Measurements from ENCODE around the gene SLC51A.

Gene SLC51A

GRCh38 chr3:196214783-196215441 lies 1.4 kb upstream of the SLC51A start:
- TF ChIP-seq, protein P1, sequence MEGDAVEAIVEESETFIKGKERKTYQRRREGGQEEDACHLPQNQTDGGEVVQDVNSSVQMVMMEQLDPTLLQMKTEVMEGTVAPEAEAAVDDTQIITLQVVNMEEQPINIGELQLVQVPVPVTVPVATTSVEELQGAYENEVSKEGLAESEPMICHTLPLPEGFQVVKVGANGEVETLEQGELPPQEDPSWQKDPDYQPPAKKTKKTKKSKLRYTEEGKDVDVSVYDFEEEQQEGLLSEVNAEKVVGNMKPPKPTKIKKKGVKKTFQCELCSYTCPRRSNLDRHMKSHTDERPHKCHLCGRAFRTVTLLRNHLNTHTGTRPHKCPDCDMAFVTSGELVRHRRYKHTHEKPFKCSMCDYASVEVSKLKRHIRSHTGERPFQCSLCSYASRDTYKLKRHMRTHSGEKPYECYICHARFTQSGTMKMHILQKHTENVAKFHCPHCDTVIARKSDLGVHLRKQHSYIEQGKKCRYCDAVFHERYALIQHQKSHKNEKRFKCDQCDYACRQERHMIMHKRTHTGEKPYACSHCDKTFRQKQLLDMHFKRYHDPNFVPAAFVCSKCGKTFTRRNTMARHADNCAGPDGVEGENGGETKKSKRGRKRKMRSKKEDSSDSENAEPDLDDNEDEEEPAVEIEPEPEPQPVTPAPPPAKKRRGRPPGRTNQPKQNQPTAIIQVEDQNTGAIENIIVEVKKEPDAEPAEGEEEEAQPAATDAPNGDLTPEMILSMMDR (IDR thresholded peaks at IDR 0.05): no peak
- TF ChIP-seq ZFX (IDR thresholded peaks at IDR 0.05; ENCODE audit: borderline replicate concordance): no peak
- no peak overlapping the region for H3K27ac ChIP-seq

- TF ChIP-seq ZFX (IDR thresholded peaks at IDR 0.05; ENCODE audit: borderline replicate concordance): no peak
- TF ChIP-seq, protein P1 (IDR thresholded peaks at IDR 0.05): no peak
- no peak overlapping the region for H3K27ac ChIP-seq
Observed at GRCh38 chr3:196215493-196216020, 777 bp upstream of the SLC51A start.

DNA sequence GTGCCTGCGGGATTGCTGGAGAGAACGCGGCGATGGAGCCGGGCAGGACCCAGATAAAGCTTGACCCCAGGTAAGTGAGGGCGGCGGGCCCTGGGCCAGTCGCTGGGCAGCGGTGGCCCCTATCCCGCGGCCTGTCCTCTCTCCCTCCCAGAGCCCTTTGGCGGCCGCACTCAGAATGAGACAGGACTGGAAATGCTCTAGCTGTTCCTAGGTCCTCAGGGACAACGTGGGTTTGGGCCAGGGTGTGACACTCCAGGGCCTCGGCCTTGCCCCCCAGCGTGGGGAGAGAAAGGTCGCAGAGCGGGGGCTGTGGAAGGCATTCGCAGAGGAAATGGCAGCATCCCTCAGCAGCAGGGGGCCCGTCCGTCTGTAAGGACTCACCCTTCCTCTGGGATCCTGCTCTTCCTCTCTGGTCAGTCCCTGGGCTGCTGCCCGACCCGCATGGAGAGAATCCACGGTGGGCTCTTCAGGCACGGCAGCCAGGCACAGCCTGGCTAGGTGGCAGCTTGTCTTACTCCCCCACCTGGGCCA lies 412 bp downstream of the SLC51A start:
- no peak overlapping the region for H3K27ac ChIP-seq

DNA sequence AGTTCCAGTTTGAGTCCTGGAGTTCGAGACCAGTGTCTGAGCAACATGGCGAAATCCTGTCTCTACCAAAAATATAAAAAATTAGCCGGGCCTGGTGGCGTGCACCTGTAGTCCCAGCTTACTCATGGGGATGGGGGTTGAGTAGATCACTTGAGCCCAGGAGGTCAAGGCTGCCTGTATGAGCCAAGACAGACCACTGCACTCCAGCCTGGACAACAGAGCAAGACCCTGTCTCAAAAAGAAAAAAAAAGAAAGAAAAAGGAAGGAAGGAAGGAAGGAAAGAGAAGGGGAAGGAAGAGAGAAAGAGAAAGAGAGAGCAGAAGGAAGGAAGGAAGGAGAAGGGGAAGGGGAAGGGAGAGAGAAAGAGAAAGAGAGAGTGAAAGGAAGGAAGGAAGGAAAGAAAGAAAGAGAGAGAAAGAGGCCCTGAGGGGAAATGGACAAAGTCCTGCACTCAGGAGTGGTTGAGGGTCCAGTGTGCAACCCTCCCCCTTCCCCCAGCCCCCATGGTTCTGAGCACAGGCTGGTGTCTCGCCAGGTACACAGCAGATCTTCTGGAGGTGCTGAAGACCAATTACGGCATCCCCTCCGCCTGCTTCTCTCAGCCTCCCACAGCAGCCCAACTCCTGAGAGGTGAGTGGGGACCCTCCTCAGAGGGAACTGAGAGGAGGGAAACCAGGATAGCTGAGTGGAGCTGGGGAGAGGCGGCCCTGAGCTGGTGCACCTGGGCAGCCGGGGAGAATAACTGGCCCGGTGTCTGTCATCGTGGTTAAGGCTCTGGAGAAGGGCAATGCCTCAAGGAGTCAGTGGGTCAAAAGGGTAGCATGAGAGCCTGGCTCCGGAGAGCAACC lies 1.2 kb downstream of the SLC51A start:
- TF ChIP-seq ZFX (IDR thresholded peaks at IDR 0.05; ENCODE audit: borderline replicate concordance): no peak
- TF ChIP-seq, protein P1 (IDR thresholded peaks at IDR 0.05): no peak

More for the DNA sequence above, 412 bp downstream of the SLC51A start:
- no peak for TF ChIP-seq ZFX (IDR thresholded peaks at IDR 0.05; ENCODE audit: borderline replicate concordance)
- TF ChIP-seq, protein P1 (IDR thresholded peaks at IDR 0.05): no peak

DNA sequence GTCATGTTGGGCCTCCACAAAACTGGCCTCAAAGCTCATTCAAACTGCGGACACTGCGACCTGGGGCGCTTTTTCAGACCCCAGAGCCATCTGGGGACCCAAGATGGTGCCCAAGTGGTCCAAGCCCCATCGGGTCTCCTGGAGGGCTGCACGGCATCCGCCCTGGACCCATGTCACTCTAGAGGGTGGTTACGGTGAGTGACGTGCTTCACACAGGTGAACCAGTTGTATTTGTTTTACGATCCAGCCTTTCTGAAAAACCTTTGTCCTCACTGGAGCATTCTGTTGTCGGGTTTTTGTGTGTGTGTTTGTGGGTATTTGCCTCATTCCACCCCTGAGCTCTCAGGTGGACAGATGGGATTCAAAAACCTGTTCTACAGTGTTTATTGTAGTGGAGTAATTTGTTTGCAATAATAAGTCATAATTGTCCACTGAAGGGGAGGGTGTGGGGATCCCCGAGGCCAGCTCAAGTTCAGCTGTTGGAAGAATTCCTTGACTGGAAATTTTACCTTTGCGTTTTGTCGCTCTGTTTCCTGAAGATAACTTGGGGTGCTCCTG lies 1.9 kb downstream of the SLC51A start:
- TF ChIP-seq ZFX (IDR thresholded peaks at IDR 0.05; ENCODE audit: borderline replicate concordance): no peak

More for the DNA sequence above, 1.2 kb downstream of the SLC51A start:
- H3K27ac ChIP-seq: no peak overlapping the region

DNA sequence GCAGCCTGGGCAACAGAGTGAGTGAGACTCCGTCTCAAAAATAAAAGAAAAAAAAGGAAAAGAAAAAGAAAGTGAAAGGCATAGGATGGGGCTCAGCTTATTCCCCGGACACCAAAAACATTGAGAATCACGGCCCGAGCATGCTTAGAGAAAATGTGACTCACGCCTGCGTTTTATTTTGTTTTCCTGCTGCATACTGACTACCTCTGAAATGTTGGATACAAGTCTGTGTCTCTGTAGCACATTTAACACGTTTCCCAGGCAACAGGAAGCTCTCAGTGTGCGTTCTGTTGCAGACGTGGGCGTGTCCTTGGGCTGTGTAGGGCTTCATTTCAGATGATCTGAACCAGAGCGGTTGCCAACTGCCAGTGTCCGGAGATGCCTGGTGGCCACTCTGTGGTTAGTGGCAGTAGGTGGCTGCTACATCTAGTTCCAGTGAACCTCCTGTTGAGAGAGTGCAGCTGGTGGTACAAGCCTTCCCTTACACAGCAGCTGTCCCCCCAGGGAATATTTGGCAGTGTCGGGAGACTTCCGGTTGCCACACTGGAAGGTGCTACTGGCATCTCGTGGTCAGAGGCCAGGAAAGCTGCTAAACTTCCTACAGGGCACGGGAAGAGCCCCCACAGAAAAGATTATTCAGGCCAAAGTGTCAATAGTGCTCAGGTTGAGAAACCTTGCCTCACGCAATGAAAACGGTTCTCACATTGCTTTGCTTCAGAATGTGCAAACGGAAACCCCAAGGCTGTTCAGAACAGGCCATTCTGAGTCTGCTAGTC lies 3.0 kb downstream of the SLC51A start:
- TF ChIP-seq ZFX (IDR thresholded peaks at IDR 0.05; ENCODE audit: borderline replicate concordance): no peak
- TF ChIP-seq, protein P1 (IDR thresholded peaks at IDR 0.05): no peak
- H3K27ac ChIP-seq: no peak overlapping the region

More for the DNA sequence above, 1.9 kb downstream of the SLC51A start:
- H3K27ac ChIP-seq: no peak overlapping the region

- no peak overlapping the region for H3K27ac ChIP-seq
- no peak for TF ChIP-seq ZFX (IDR thresholded peaks at IDR 0.05; ENCODE audit: borderline replicate concordance)
- TF ChIP-seq, protein P1 (IDR thresholded peaks at IDR 0.05): no peak
Observed at GRCh38 chr3:196219970-196220311, 3.6 kb downstream of the SLC51A start.
